Measurements from ENCODE around the gene CDC40. TPM values are rescaled to one million over a fixed set of nuclear protein-coding genes. Genes with fewer than 3 reads are reported as not detected.

Gene CDC40
- total and polyA plus RNA-seq, 2 donors (not counting 1 experiment from before 2014, with no cell fraction given) = 21.5 to 22.1 TPM

GRCh38 chr6:110140650-110141049 lies 39.6 kb upstream of the CDC40 start:
- Histone ChIP-seq H3K9ac (ENCODE audit: insufficient read depth, low read length) (no peak overlapping the region), H3K79me2 (ENCODE audit: control insufficient read depth, insufficient read depth, low read length) (no peaks in the 10 kb centered on the region), H3K4me1 (ENCODE audit: control insufficient read depth, extremely low read depth, insufficient read depth, low read length) (no peaks in the 10 kb centered on the region), H3K4me2 (ENCODE audit: extremely low read depth, insufficient read depth, low read length) (no peak overlapping the region), H3K4me3 (replicated peaks in 1 of 4; ENCODE audit: control extremely low read depth in 1 of 4, insufficient read depth in 1 of 4, low read depth in 3 of 4, low read length in 4 of 4) (no peak overlapping the region), H4K20me1 (ENCODE audit: control insufficient read depth, extremely low read depth, insufficient read depth, low read length) (no peaks in the 10 kb centered on the region), H3K9me3 (ENCODE audit: control insufficient read depth, insufficient read depth, low read depth, low read length) (no peaks in the 10 kb centered on the region), H3K27ac (ENCODE audit: insufficient read depth, low read length) (no peak overlapping the region), H3K36me3 (ENCODE audit: control insufficient read depth, insufficient read depth, low read length) (peaks cover 2% of the 10 kb centered on the region), H2AFZ (ENCODE audit: low read length) (no peak overlapping the region), H3K27me3 (ENCODE audit: control insufficient read depth, insufficient read depth, low read length) (no peaks in the 10 kb centered on the region)
- DNase-seq (ENCODE audit: low read depth in 2 of 2) = peak; percentile 15 to 86
- TF ChIP-seq CTCF (conservative IDR thresholded peaks at IDR 0.05 in 1 of 2, IDR thresholded peaks at IDR 0.05 in 1 of 2; ENCODE audit: low read depth in 1 of 2, low read length in 2 of 2) (no peak), EZH2 (IDR thresholded peaks at IDR 0.05; ENCODE audit: low read length, missing control alignments) (no peak)

- no peak overlapping the region for H3K4me3 ChIP-seq (replicated peaks in 1 of 4; ENCODE audit: control extremely low read depth in 1 of 4, insufficient read depth in 1 of 4, low read depth in 3 of 4, low read length in 4 of 4)
- no peaks in the 10 kb centered on the region for H4K20me1 ChIP-seq (ENCODE audit: control insufficient read depth, extremely low read depth, insufficient read depth, low read length)
- no peaks in the 10 kb centered on the region for H3K79me2 ChIP-seq (ENCODE audit: control insufficient read depth, insufficient read depth, low read length)
- H3K36me3 ChIP-seq (ENCODE audit: control insufficient read depth, insufficient read depth, low read length) = no peaks in the 10 kb centered on the region
- no peak overlapping the region for H3K27ac ChIP-seq (ENCODE audit: insufficient read depth, low read length)
- no peaks in the 10 kb centered on the region for H3K9me3 ChIP-seq (ENCODE audit: control insufficient read depth, insufficient read depth, low read depth, low read length)
- DNase-seq (ENCODE audit: low read depth in 2 of 2) = no peak
- no peaks in the 10 kb centered on the region for H3K27me3 ChIP-seq (ENCODE audit: control insufficient read depth, insufficient read depth, low read length)
- H3K4me2 ChIP-seq (ENCODE audit: extremely low read depth, insufficient read depth, low read length) = no peak overlapping the region
- no peak overlapping the region for H2AFZ ChIP-seq (ENCODE audit: low read length)
- TF ChIP-seq EZH2 (IDR thresholded peaks at IDR 0.05; ENCODE audit: low read length, missing control alignments) (no peak), CTCF (conservative IDR thresholded peaks at IDR 0.05 in 1 of 2, IDR thresholded peaks at IDR 0.05 in 1 of 2; ENCODE audit: low read depth in 1 of 2, low read length in 2 of 2) (no peak)
- no peaks in the 10 kb centered on the region for H3K4me1 ChIP-seq (ENCODE audit: control insufficient read depth, extremely low read depth, insufficient read depth, low read length)
- H3K9ac ChIP-seq (ENCODE audit: insufficient read depth, low read length) = no peak overlapping the region
Observed at GRCh38 chr6:110147870-110148269, 32.4 kb upstream of the CDC40 start.

GRCh38 chr6:110158479-110158878 lies 21.7 kb upstream of the CDC40 start:
- no peak for DNase-seq (ENCODE audit: low read depth in 2 of 2)
- Histone ChIP-seq H3K4me3 (replicated peaks in 1 of 4; ENCODE audit: control extremely low read depth in 1 of 4, insufficient read depth in 1 of 4, low read depth in 3 of 4, low read length in 4 of 4) (no peak overlapping the region), H2AFZ (ENCODE audit: low read length) (no peak overlapping the region), H3K27ac (ENCODE audit: insufficient read depth, low read length) (no peak overlapping the region), H3K4me1 (ENCODE audit: control insufficient read depth, extremely low read depth, insufficient read depth, low read length) (no peaks in the 10 kb centered on the region), H3K9ac (ENCODE audit: insufficient read depth, low read length) (no peak overlapping the region), H3K9me3 (ENCODE audit: control insufficient read depth, insufficient read depth, low read depth, low read length) (no peaks in the 10 kb centered on the region), H4K20me1 (ENCODE audit: control insufficient read depth, extremely low read depth, insufficient read depth, low read length) (no peaks in the 10 kb centered on the region), H3K79me2 (ENCODE audit: control insufficient read depth, insufficient read depth, low read length) (no peaks in the 10 kb centered on the region), H3K27me3 (ENCODE audit: control insufficient read depth, insufficient read depth, low read length) (no peaks in the 10 kb centered on the region), H3K4me2 (ENCODE audit: extremely low read depth, insufficient read depth, low read length) (no peak overlapping the region), H3K36me3 (ENCODE audit: control insufficient read depth, insufficient read depth, low read length) (no peaks in the 10 kb centered on the region)
- TF ChIP-seq CTCF (conservative IDR thresholded peaks at IDR 0.05 in 1 of 2, IDR thresholded peaks at IDR 0.05 in 1 of 2; ENCODE audit: low read depth in 1 of 2, low read length in 2 of 2) = no peak
- TF ChIP-seq EZH2 (IDR thresholded peaks at IDR 0.05; ENCODE audit: low read length, missing control alignments) = no peak

All from fibroblast of lung (primary cell).